MM.1S (cell line): ENCODE results near the gene LHPP.

Source experiments
- CTCF ChIP-seq: fragments of 300-600 bp; sonication (generic); IDR thresholded peaks from 2 replicates; pipeline ENCODE4 v1.5.1; 2016; ENCODE audit warnings: antibody characterized with exemption, low read length, mixed read lengths
- EZH2 ChIP-seq: fragments of 300-600 bp; sonication (generic); optimal IDR thresholded peaks from 2 replicates; pipeline ENCODE3; 2017; ENCODE audit warnings: low read depth, mild to moderate bottlenecking, antibody characterized with exemption, low read length, mixed read lengths

GRCh38 chr10:124512600-124512999 lies 51.0 kb downstream of the LHPP start:
- TF ChIP-seq EZH2 (no peak), CTCF (no peak)
